ENCODE data around the gene SLC22A15. TPM values are rescaled to one million over a fixed set of nuclear protein-coding genes. Genes with fewer than 3 reads are reported as not detected.

The SLC22A15 gene
- total RNA-seq, 6 experiments from 2014 or later: 0.11 to 6.8 (median 2.3) TPM

DNA sequence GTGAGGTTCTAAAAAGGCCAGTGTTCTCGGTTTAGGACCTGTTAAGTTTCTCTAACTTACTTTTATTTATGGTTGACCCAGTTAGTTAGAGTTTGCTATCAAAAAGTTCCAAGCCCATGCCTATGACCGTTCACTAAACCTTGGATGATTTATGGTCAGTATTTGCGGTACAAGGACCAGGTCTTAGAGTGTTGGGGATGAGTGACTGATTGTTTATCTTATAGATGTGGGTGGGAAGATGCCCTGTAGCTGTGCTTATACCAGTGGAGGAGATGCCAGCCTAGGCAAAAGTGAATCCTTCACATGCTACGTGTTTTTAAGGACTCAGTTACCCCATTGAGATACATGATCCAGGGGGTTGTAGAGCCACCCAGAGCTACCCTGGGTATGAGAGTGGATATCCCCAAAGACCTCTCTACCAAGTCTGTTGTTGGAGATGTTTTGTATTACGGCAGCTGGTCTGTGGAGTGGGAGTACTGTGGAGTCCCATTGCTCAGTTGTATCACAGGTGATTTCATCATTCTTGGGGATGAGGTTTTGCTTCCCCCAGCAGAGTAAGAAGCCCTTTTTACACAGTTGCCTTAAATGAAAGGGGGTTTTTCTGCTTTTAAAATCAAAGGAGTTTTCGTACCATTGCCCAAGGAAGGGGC lies 2.1 kb downstream of the SLC22A15 start:
- DNase-seq (no peak), ATAC-seq (no peak)
- Histone ChIP-seq H3K27ac (no peak overlapping the region), H3K4me3 (no peak overlapping the region), H3K36me3 (no peaks in the 10 kb centered on the region), H3K4me1 (peaks cover 0 to 20% (median 0%) of the 10 kb centered on the region in 4 donors), H3K9me3 (no peaks in the 10 kb centered on the region), H3K27me3 (peaks cover 0 to 8% of the 10 kb centered on the region in 2 donors)
- 74% methylated on average over 4 of the region's 6 CpGs for WGBS (ENCODE audit: insufficient coverage, low coverage, low lambda C conversion rate, missing lambda C conversion rate)
- TF ChIP-seq, protein P1, sequence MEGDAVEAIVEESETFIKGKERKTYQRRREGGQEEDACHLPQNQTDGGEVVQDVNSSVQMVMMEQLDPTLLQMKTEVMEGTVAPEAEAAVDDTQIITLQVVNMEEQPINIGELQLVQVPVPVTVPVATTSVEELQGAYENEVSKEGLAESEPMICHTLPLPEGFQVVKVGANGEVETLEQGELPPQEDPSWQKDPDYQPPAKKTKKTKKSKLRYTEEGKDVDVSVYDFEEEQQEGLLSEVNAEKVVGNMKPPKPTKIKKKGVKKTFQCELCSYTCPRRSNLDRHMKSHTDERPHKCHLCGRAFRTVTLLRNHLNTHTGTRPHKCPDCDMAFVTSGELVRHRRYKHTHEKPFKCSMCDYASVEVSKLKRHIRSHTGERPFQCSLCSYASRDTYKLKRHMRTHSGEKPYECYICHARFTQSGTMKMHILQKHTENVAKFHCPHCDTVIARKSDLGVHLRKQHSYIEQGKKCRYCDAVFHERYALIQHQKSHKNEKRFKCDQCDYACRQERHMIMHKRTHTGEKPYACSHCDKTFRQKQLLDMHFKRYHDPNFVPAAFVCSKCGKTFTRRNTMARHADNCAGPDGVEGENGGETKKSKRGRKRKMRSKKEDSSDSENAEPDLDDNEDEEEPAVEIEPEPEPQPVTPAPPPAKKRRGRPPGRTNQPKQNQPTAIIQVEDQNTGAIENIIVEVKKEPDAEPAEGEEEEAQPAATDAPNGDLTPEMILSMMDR (IDR thresholded peaks at IDR 0.05): no peak
- no peak for TF ChIP-seq POLR2A (IDR thresholded peaks at IDR 0.05)
- intact Hi-C loops (cut with DNase I): no loop called here

DNA sequence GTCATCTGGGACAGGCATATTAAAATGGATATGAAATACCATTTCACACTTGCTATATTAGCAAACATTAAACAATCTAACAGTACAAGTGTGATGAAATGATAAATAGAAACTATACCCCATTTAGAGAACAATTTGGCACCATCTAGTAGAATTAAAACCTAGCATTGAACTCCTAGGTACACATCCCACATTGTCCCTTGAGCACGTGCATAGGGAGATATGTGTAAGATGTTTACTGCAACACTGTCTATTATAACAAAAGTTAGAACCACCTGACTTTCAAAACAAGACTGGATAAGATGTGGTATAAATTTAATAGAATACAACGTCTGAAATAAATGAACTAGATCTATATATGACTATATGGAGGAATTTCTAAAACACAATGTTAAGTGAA lies 3.8 kb downstream of the SLC22A15 start:
- no peak overlapping the region for H3K4me3 ChIP-seq
- peaks cover 0 to 8% of the 10 kb centered on the region in 2 donors for H3K27me3 ChIP-seq
- H3K27ac ChIP-seq: no peak overlapping the region
- DNase-seq: no peak
- H3K36me3 ChIP-seq: no peaks in the 10 kb centered on the region
- no peak for TF ChIP-seq POLR2A (IDR thresholded peaks at IDR 0.05)
- TF ChIP-seq, protein P1 (IDR thresholded peaks at IDR 0.05): no peak
- H3K4me1 ChIP-seq: peaks cover 0 to 20% (median 0%) of the 10 kb centered on the region in 4 donors
- intact Hi-C loops (cut with DNase I): loop anchor here (5.0 to 10.0 kb wide), 2 partner anchors 173 to 175 kb away; no protein-coding TSS in a partner anchor
- ATAC-seq: no peak
- 46% methylated on average over 2 of the region's 2 CpGs for WGBS (ENCODE audit: insufficient coverage, low coverage, low lambda C conversion rate, missing lambda C conversion rate)
- no peaks in the 10 kb centered on the region for H3K9me3 ChIP-seq

GRCh38 chr1:115980998-115981993 lies 5.0 kb downstream of the SLC22A15 start:
- ATAC-seq: peak; percentile 48 to 67 (median 63)
- no peak overlapping the region for H3K4me3 ChIP-seq
- H3K27ac ChIP-seq: no peak overlapping the region
- no peaks in the 10 kb centered on the region for H3K27me3 ChIP-seq
- WGBS (ENCODE audit: insufficient coverage, low coverage, low lambda C conversion rate, missing lambda C conversion rate): 27% methylated on average over 3 of the region's 3 CpGs
- H3K36me3 ChIP-seq: no peaks in the 10 kb centered on the region
- H3K9me3 ChIP-seq: no peaks in the 10 kb centered on the region
- TF ChIP-seq, protein P1 (IDR thresholded peaks at IDR 0.05): peak; percentile 55 to 67 (median 58)
- TF ChIP-seq POLR2A (IDR thresholded peaks at IDR 0.05): no peak
- no peak for DNase-seq
- intact Hi-C loops (cut with DNase I): loop anchor here (5.0 to 10.0 kb wide), 2 partner anchors 174 to 176 kb away; no protein-coding TSS in a partner anchor
- H3K4me1 ChIP-seq: peaks cover 0 to 20% (median 0%) of the 10 kb centered on the region in 4 donors

GRCh38 chr1:115982400-115982799 lies 6.1 kb downstream of the SLC22A15 start:
- ATAC-seq: no peak
- Histone ChIP-seq H3K9me3 (no peaks in the 10 kb centered on the region), H3K4me1 (peaks cover 0 to 11% (median 0%) of the 10 kb centered on the region in 4 donors), H3K4me3 (no peak overlapping the region), H3K27ac (no peak overlapping the region), H3K36me3 (no peaks in the 10 kb centered on the region), H3K27me3 (no peaks in the 10 kb centered on the region)
- DNase-seq: no peak
- TF ChIP-seq, protein P1 (IDR thresholded peaks at IDR 0.05): no peak
- no peak for TF ChIP-seq POLR2A (IDR thresholded peaks at IDR 0.05)
- WGBS (ENCODE audit: insufficient coverage, low coverage, low lambda C conversion rate, missing lambda C conversion rate): 38% methylated on average over 3 of the region's 3 CpGs
- intact Hi-C loops (cut with DNase I): loop anchor here (5.0 to 10.0 kb wide), 2 partner anchors 175 to 178 kb away; no protein-coding TSS in a partner anchor

Data from right lobe of liver (tissue), 6 donors.